ENCODE results near the gene SERAC1. TPM values are rescaled to one million over a fixed set of nuclear protein-coding genes. Genes with fewer than 3 reads are reported as not detected.
A peak's percentile ranks its signal among the peaks of the same experiment; 100 is the strongest.

SERAC1 gene
- total RNA-seq, 1 donor from 2014 or later: 20.9 TPM

DNA sequence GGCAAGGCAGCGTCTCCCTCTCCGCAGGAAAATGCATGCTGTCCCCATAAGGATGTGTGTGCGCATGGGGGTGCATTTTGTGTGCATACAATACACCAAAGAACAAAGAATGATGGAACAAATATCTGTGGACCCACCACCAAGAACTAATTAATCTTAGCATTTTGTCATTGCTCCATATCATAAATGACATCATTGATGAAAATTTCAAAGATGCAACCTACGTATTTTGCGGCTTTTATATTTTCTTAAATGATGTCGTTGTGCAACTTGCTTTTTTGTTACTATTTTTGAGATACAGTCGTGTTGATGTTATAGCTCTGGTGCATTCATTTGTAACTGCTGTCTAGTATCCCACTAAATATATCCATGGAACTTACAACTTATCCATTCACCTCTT, 89.7 kb downstream of the SERAC1 start:
- DNase-seq (ENCODE audit: low read depth): no peak

DNA sequence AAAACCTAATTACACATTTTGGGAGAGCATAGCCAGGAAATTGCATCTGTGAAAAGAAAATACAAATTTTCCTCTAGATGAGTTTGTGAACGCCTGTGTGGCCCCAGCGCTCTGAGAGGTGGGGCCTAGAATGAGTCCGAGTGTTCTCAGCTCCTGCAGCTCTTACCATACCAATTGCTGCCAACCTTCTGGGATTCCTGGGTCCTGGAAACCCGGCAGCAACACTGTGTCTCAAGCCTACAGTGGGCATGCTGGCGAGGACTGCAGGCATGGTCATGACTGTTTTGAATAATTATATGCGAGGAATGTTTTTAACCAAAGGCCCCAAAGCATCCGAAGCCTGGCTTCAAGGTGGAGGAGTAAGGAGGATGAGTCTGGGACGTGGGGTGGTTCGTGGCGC, 90.4 kb downstream of the SERAC1 start:
- no peak for DNase-seq (ENCODE audit: low read depth)

DNA sequence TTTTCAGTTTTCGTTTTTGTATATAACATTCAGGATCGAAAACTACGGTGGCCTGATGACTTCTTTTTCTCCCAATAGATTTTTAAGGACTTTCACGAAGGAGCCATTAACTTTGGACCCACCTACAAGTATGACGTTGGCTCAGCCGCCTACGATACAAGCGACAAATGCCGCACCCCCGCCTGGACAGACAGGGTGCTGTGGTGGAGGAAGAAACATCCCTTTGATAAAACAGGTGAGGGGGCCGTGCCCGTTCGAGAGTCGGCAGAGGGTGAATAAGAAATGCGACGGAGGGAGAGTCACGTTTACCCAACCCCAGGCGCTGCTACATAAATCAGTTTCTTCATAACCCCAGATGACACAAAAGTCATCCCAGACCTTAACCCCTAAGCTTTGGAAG, 91.5 kb downstream of the SERAC1 start:
- DNase-seq (ENCODE audit: low read depth): no peak

DNA sequence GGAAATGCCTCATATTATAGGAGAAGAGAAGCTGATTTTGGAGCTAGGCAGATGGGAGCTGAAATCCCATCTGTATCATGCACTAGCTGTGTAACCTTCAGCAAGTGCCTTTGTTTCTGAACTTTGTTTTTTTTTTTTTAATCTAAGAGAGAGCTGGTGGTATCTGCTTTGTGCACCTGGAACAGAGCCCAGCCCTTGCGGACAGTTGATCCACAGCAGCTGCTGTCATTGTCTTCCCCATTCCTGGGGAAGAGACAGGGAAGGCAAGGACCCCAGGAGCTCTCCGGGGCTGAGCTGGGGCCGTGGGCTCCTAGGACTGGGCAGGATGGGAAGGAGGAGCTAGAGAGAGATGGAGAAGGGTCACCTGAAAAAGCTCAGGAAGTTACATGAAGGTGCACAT, 94.3 kb downstream of the SERAC1 start:
- no peak for DNase-seq (ENCODE audit: low read depth)

DNA sequence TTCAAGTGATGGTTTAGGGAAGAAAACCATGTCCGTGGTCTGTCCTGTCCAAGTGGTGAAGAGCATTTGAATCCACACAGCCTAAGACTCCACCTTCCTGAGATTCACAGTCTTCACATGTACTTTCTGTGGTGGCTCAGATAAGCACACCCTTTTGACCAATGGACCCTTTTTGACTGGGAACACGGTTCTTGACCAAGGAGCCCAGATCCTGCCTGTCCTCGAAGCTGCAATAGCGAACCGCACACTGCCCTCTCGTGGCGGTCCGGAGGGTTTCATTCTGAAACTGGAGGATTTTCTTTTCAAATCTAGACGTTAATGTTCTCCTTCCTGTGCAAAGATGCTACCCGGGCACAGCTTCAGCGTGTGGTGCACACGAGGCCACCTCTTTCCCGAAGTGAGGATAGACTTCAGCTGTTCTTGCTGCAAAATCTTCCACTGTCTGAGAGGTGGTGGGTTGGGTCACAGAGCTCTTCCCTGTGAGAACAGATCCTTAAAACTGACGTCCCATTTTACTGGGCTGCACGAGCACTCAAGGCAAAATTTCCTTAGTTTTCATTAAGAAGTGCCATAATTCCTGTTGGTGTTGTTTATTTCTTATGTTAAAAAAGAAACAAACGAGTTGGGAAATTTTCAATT, 95.9 kb downstream of the SERAC1 start:
- peak; percentile 54 for DNase-seq (ENCODE audit: low read depth)

DNA sequence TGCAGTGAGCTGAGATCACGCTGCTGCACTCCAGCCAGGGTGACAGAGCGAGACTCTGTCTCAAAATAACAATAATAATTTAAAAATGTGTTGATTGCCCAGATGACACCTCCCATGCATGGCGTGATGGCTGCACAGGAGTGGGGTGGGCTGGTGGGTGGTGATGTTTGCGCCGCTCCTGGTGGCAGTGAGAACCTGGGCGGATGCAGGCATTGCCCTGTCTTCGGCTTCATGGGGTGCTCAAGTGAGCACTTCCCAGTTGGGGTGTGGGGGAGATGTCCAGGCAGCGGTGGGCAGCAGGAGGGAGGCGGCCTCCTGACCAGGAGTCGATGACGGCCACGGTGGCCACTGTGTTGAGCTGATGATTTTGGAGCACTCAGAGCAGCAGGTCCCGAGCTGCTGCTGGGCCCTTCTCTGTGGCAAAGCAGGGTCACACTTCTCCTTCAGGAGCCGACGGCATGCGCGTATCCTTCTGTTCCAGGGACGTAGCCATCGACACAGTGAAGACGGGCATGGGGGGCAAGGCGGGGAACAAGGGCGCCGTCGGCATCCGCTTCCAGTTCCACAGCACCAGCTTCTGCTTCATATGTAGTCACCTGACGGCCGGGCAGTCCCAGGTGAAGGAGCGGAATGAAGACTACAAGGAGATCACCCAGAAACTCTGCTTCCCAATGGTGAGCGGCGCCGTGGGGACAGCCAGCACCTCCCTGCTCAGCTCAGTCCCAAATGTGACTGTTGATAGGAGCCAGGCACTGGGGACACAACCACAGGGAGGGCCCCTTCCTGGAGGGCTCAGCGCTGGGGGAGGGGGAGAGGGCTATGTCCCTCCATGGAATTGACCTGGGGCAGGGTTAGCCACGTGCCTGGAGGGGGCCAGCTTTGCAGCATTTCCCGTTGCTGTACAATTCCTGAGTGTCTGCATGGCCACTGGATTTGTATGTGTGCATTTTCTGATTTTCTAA, 96.7 kb downstream of the SERAC1 start:
- no peak for DNase-seq (ENCODE audit: low read depth)

DNA sequence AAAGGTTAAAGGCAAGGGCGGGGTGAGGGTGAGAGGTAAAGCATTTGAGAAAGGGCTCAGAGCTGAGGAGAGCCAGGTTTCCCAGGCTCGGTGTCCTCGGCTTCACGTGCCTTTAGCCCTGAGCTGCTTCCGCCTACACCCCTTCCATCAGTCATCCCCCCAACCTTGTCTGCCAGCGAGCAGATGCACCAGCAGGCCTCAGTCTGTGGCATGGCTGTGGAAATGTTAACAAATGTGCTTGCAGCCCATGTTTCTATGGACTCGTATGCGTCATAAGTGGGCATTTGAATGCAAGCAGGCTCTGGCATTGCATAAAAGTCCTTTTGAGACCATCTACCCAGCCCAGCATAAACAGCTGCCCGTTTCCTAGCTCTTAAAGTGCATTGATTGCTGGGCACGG, 97.5 kb downstream of the SERAC1 start:
- no peak for DNase-seq (ENCODE audit: low read depth)

DNA sequence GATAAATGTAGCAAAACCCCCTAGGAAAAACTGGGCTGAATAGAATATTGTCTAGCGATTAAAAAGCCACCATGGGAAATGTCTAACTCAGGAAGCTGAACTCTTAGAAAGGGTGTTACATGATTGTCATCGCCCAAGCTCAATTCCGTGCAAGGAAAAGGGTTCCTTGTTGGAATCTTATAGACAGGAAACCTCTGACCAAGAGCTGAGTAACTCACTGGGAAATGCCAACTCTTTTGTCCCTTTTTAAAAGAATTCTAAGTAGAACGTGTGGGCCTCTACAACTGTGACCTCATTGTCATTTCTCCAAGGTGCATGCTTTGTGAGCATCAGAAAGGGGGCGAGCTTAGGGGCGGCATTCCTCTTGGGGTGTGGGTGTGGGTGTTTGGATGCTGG, 98.3 kb downstream of the SERAC1 start:
- DNase-seq (ENCODE audit: low read depth): no peak

DNA sequence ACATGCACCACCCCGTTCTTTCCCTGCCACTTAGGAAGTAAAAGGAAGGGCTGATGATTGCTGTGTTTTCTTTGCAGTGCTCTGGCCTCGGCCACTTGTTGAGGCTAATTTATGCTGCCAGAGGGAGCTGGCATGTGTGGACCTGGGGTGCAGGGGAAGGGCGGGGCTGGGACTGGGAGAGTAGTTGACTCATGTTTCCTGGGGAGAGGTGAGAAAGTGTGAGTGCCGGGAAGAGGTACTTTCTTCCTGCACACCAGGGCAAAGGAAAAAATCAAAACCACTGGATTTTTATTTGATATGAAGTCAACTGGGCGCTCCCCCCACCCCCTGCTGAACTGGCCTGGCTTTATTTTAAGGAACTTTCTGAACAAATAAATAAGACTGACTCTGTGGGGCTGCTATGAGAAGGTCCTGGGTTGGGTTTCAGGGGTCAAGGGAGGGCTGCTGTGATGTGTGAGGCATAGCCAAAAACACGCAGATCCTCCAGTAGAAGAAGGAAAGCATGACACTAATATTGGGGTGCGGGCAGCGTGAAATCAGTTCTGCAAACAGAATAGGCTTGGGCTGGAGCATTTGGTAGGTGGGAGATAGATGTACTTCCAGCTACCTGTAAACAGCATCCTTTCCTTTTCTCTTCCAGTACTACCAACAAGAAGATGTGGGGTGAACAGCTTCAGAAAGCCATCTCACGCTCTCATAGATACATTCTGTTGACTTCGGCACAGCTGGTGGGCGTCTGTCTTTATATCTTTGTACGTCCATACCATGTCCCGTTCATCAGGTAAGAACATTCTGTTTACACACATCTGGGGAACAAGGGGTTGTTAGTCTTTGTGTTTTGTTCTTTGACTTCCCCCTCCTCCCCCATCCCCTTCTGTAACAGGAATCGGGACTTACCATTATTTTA, 98.9 kb downstream of the SERAC1 start:
- DNase-seq (ENCODE audit: low read depth): peak; percentile 84

DNA sequence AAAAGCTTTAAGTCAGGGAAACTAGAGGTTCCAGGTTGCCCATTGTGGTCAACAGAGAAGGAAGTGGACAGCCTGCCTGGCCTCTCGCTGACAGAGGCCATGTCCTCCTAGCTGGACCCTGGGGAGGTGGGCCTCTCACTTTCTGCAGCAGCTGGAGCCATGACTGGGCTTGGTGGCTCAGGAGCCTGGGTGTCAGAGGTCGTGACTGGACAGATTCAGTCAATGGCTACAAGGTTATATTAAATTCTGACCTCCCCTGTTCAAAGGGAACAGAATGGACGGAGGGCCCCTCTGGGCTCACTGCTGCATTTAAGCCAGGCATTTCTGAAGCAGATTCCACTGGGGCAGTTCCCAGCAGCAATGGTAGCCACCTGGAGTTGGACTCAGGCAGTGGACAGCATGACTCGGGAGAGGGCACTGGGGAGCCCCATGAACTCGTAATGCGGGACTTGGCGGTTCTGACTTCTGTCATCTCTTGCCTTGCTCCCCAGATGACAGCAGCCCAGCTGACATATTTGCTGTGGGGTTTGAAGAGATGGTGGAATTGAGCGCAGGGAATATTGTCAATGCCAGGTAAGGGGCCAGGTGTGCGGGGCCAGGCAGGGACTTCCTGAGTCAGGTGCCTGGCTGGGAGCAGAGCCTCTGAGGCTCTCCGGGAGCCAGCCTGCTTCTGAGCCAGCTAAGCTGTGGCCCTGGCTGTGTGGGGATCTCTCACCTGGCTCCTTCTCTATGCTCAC, 99.7 kb downstream of the SERAC1 start:
- no peak for DNase-seq (ENCODE audit: low read depth)

DNA sequence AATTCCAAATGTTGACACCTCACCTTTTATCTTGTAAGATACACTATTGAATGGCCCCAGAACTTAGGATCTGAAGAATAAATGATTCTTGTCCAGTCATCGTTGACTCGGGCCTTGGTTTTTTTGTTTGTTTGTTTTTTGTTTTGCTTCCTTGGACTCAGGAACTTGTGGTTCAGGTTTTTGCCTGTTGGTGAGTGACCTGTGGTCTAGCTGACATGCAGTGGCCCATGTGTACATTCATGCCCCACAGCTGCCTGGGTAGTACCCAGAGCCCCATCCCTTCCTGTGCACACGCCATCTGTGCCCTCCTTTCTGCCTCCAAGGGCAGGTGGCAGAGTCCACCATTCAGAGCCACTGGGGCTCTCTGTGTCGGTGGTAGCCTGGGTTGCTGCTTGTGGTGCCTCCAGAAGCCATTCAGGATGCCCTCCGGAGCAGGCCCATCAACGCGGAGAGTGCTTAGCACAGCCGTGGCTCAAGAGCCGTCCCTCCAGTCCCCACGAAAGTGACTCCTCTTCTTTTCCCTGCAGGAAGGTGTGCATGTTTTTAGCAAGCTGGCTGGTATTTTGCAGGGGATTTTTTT, 100.5 kb downstream of the SERAC1 start:
- DNase-seq (ENCODE audit: low read depth): peak; percentile 44

DNA sequence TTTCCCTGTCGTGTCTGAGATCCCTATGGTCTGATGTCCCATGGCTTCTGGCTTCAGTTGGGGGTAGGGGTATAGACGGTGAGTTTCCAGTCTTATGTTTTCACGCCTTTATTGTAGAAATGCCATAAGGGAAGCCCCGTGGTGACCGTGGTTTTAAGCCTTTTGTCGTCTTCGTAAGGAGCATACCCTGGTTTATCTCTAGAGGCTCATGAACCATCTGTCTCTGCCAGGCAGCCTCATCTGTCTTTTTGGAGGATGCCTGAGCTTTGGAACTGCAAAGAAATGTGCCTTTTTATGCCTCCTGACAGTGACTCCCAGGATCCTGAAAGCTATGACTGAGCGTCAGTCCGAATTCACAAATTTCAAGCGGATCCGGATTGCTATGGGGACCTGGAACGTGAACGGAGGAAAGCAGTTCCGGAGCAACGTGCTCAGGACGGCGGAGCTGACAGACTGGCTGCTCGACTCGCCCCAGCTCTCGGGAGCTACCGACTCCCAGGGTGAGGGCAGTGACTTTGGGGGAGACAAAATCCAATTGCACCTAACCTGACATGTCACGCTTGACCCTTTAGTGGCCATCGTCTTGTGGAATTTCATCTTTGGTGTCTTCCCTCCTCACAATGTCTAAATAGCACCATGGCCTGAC, 101.8 kb downstream of the SERAC1 start:
- no peak for DNase-seq (ENCODE audit: low read depth)

DNA sequence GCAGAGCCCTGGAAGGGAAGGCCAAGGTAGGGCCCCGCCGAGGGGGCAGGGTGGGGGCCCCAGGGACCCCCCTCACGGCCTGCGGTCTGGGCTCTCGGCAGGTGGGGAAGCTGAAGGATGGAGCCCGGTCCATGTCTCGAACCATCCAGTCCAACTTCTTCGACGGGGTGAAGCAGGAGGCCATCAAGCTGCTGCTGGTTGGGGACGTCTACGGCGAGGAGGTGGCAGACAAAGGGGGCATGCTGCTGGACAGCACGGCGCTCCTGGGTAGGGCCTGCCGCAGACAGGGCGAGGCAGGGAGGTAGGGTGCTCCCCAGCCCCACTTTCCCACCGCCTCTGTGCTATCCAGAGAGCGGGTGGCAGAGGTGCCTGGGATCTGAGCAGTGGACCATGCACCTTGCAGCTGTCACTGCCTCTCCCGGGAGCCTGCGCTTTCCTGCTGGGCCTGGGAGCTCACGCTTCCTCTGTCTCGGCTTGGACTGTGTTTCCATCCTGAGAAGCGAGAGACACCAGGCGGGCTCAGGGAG, 103.3 kb downstream of the SERAC1 start:
- DNase-seq (ENCODE audit: low read depth): no peak

DNA sequence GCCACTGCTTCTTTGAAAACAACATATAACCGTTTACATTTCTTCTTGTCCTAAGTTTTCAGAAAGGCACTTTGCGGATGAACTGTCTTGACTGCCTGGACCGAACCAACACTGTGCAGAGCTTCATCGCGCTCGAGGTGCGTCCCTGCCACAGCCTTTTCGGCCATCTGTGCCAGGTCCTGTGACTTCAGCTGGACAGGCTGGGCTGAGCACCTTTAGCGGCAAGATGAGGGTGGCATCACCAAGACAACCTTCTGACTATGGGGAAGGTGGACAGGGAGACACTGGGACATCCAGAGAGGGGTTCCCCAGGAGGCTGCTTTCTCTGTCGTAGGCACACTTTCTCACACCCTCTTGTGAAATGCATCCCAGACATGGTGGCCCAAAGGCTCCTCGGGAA, 104.3 kb downstream of the SERAC1 start:
- DNase-seq (ENCODE audit: low read depth): no peak

DNA sequence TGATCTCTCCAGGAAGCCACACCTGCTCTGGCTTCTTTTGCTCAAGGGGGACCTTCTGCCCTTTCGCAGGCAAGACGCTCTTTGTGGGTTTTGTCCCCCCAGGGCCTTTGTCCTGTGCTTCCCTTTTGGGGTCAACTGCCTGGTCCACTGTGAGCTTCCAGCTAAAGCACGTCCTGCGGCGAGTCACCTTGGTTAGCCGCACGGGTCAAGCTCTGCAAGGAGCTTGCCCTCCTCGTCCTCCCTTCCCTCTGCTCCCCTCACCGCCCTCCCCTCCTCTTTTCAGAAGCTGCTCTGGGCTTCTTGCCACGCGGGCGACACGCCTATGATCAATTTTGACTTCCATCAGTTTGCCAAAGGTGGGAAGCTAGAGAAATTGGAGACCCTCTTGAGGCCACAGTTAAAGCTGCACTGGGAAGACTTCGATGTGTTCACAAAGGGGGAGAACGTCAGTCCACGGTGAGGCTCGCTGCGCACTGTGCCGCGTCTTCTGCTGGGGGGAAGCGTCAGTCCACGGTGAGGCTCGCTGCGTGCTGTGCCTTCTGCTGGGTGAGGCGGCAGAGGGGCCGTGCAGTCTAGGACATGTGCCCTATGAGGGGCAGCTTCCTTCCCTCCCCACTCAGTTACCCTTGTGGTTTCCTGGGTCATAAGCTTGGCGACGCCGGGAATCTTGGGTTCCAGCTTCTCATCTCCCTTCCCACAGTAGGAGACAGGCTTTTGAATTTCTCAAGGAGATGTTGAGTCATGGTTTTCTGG, 106.2 kb downstream of the SERAC1 start:
- DNase-seq (ENCODE audit: low read depth): no peak

DNA sequence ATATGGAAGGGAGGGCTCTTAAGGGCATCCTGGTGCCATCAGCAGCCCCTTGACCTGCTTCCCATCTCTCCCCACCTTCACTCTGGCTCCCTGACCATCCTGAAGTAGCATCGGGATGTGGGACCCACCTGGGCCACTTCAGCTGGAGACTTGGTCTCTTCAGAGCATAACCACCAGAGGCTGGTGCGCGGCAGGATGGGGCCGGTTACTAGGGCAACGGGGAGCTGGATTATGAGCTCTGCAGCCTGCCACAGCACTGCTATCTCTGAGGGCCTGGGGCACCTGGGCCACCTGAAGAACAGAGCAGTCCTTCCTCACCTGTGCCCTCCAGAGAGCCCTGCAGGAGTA, 106.7 kb downstream of the SERAC1 start:
- DNase-seq (ENCODE audit: low read depth): no peak

DNA sequence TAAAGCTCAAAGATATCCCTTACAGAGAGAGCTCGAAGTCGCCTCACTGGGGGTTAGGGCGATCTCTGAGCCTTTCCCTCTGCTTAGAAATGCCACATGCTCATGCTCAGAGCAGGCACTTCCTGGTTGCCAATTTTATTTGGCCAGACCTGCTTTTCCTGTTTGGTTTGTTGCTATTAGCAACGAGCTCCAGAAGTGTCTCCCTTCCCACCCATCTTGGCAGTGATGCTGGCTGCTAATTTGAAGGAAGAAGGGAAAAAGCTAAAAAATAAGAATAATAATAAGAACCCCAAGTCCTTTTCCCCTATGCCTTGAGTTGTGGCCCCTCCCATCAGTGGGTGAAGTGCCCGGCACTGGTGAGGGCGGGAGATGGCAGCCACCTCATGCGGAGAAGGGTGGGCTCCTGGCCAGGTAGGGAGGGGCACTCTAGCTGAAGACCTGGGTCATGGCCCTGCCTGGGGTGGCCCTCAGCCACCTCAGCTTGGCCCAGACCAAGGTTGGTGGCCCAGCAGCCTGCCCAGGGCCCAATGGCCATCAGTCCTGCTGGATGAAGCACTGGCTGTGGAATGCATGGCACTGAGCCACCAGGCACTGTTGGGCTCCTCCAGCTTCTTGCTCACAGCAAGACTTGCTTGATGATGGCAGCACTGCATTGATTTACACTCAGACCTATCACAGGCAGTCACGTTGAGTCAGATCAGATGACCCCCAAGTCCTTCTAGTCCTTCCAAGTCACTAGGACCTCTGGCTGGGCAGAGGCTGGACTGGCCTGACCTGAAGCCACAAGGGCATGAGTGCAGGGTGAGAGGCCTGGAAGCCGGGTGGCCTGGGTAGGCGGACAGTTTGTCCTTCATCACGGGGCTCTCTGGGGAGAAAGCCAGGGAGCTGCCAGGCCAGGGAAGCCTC, 107.4 kb downstream of the SERAC1 start:
- DNase-seq (ENCODE audit: low read depth): peak; percentile 84

Data from renal cortical epithelial cell (primary cell).